ENCODE measurements around the gene BLTP3B. TPM values are rescaled to one million over a fixed set of nuclear protein-coding genes. Genes with fewer than 3 reads are reported as not detected.
A peak's percentile ranks its signal among the peaks of the same experiment; 100 is the strongest.
"Not testable (repeated sequence)": the region's sequence is repeated elsewhere in the genome, so short reads cannot be mapped to it uniquely, and the experiment has no call there.

Gene BLTP3B, protein sequence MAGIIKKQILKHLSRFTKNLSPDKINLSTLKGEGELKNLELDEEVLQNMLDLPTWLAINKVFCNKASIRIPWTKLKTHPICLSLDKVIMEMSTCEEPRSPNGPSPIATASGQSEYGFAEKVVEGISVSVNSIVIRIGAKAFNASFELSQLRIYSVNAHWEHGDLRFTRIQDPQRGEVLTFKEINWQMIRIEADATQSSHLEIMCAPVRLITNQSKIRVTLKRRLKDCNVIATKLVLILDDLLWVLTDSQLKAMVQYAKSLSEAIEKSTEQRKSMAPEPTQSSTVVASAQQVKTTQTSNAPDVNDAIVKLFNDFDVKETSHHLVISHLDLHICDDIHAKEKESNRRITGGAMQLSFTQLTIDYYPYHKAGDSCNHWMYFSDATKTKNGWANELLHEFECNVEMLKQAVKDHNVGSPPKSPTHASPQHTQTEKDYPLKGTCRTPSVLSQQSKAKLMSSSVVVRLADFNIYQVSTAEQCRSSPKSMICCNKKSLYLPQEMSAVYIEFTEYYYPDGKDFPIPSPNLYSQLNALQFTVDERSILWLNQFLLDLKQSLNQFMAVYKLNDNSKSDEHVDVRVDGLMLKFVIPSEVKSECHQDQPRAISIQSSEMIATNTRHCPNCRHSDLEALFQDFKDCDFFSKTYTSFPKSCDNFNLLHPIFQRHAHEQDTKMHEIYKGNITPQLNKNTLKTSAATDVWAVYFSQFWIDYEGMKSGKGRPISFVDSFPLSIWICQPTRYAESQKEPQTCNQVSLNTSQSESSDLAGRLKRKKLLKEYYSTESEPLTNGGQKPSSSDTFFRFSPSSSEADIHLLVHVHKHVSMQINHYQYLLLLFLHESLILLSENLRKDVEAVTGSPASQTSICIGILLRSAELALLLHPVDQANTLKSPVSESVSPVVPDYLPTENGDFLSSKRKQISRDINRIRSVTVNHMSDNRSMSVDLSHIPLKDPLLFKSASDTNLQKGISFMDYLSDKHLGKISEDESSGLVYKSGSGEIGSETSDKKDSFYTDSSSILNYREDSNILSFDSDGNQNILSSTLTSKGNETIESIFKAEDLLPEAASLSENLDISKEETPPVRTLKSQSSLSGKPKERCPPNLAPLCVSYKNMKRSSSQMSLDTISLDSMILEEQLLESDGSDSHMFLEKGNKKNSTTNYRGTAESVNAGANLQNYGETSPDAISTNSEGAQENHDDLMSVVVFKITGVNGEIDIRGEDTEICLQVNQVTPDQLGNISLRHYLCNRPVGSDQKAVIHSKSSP (N-terminal part only)
- 10 to 100 TPM; 15.4 to 19.0 TPM for total RNA-seq

DNA sequence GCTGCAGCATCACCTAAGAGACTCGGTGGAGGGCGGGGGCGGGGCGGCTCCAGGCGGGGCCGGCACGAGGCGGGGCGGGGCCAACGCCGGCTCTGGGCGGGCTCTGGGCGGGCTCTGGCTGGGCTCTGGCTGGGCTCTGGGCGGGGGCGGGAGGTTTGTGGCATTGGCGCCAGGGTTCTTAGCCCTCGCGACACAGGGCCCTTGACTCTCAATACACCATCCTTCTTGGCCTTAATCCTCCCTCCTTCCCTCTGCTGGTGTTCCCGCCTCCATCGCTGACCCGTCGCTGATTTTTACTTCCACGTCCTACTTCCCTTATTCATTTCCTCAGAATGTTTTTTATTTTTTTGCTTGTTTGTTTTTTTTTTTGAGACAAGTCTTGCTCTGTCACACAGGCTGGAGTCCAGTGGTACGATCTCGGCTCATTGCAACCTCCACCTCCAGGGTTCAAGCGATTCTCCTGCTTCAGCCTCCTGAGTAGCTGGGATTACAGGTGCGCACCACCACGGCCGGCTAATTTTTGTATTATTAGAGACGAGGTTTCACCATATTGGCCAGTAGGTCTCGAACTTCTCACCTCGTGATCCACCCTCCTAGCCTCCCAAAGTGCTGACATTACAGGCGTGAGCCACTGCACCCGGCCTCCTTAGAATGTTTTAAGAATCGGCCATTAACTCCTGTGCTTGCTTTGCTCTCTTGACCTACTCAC lies at the start of gene BLTP3B:
Gene BLTP3B, minus strand, starts transcription at position 24 of the 709 bp plus-strand sequence. CDS start 239 bp downstream, outside the sequence.
- peaks cover 0 to 18% of the 10 kb centered on the region in 2 donors for H3K4me1 ChIP-seq
- H3K9me3 ChIP-seq, result no peaks in the 10 kb centered on the region
- peak; percentile 88 for DNase-seq (ENCODE audit: low spot score)
- TF ChIP-seq, protein P1, sequence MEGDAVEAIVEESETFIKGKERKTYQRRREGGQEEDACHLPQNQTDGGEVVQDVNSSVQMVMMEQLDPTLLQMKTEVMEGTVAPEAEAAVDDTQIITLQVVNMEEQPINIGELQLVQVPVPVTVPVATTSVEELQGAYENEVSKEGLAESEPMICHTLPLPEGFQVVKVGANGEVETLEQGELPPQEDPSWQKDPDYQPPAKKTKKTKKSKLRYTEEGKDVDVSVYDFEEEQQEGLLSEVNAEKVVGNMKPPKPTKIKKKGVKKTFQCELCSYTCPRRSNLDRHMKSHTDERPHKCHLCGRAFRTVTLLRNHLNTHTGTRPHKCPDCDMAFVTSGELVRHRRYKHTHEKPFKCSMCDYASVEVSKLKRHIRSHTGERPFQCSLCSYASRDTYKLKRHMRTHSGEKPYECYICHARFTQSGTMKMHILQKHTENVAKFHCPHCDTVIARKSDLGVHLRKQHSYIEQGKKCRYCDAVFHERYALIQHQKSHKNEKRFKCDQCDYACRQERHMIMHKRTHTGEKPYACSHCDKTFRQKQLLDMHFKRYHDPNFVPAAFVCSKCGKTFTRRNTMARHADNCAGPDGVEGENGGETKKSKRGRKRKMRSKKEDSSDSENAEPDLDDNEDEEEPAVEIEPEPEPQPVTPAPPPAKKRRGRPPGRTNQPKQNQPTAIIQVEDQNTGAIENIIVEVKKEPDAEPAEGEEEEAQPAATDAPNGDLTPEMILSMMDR (IDR thresholded peaks at IDR 0.05), result no peak
- H3K36me3 ChIP-seq, result no peaks in the 10 kb centered on the region
- no peaks in the 10 kb centered on the region for H3K27me3 ChIP-seq
- H3K4me3 ChIP-seq, result peak within 1 kb of the TSS; percentile 62 to 95
- H3K27ac ChIP-seq, result peak within 1 kb of the TSS; percentile 92 to 99

DNA sequence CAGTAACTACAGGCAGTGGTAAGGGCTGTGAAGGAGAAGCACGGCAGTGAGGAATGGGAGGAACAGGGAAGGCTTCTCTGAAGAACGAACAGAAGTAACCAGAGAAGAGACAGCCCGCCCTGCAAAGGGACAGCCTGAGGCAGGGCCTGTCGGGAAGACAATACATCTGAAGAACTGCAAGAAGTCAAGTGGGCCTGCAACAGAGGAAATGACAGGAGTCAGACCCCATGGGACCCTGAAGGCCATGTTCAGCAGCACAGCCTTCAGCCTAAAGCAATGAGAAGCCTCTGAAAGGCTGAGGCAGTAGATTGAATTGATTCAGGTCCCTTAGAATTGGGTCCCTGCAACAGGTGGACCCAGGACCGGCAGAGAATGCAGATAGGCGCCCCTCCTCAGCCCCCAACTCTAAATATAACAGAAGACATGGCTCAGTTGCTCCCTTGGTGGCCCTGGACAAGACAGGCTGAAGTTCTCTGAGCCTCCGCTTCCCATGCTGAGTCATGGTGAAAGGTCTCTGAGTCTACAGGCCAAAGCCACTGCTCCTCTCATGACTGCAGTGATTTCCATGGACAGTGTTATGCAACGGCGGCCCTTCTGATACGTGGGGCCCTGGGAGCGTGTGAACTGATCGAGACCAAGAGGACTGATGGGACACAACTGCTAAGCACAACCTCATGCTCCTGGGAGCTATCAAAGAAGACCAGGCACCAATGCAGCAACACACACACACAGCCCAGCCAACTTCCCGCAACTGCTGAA lies 47.1 kb upstream of the BLTP3B start:
- H3K4me3 ChIP-seq, result no peak overlapping the region
- no peaks in the 10 kb centered on the region for H3K36me3 ChIP-seq
- no peaks in the 10 kb centered on the region for H3K27me3 ChIP-seq
- peak; percentile 38 for DNase-seq (ENCODE audit: low spot score)
- H3K27ac ChIP-seq, result no peak overlapping the region
- H3K4me1 ChIP-seq, result peaks cover 0 to 29% of the 10 kb centered on the region in 2 donors
- no peaks in the 10 kb centered on the region for H3K9me3 ChIP-seq
- TF ChIP-seq, protein P1 (IDR thresholded peaks at IDR 0.05), result no peak

DNA sequence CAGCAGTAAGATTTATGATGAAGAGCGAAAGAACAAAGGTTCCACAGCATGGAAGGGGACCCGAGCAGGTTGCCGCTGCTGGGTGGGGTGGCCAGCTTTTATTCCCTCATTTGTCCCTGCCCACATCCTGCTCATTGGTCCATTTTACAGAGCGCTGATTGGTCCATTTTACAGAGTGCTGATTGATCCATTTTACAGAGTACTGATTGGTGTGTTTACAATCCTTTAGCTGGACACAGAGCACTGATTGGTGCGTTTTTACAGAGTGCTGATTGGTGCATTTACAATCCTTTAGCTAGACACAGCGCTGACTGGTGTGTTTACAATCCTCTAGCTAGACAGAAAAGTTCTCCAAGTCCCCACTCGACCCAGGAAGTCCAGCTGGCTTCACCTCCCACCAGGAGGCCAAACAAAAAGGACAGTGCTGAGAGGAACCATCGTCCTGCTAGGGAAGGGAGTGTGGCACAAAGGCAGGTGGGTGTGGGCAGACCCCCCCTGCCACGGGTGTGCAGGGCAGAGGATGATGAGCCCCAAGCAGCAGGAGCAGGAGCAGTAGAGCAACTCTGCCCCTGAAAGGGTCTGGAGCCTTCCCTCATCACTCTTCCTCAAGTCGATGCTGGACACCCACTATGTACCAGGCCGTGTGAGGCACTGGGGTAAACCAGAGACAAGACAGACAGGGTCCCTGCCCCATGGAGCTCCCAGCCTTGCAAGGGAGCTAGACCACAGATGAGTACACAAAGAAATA lies 46.4 kb upstream of the BLTP3B start:
- not testable (repeated sequence) for H3K27me3 ChIP-seq, H3K27ac ChIP-seq
- DNase-seq (ENCODE audit: low spot score), result peak; percentile 42

DNA sequence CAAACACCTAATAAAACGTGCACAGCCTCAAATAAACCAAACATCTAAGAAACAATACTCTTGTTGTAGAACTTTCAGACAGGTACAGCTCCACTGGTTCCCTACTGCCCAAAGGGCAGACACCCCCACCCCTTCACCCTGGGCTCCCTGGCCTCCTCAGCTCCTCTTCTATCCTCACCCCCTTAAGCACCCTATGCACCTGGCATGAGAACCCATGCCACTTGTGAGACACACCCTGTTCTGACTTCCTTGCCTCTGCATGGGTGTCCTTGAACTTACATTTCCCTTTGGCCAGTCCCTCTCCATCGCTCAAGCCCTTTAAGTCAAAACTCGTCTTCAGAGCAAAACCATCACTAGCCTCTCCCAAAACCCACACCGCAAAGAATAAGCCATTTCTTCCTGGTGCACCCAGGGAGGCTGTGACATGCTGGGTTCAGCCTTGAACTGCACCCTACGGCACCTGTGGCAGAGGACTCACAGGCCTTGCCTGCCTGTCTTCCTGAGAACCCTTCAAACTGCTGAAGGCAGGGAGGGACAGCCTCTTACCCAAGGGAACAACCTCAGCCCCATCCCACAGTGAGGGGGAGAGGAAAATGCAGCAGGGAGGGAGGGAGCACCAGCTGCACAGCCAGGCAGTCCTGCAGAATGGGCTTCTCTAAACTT lies 45.3 kb upstream of the BLTP3B start:
- no peaks in the 10 kb centered on the region for H3K9me3 ChIP-seq
- H3K27ac ChIP-seq, result no peak overlapping the region
- peak; percentile 48 for DNase-seq (ENCODE audit: low spot score)
- H3K36me3 ChIP-seq, result no peaks in the 10 kb centered on the region
- no peak overlapping the region for H3K4me3 ChIP-seq
- no peaks in the 10 kb centered on the region for H3K27me3 ChIP-seq
- peaks cover 0 to 25% of the 10 kb centered on the region in 2 donors for H3K4me1 ChIP-seq
- TF ChIP-seq, protein P1 (IDR thresholded peaks at IDR 0.05), result no peak

More for the DNA sequence above, 46.4 kb upstream of the BLTP3B start:
- not testable (repeated sequence) for H3K4me3 ChIP-seq, H3K36me3 ChIP-seq, H3K9me3 ChIP-seq
- peaks cover 0 to 29% of the 10 kb centered on the region in 2 donors for H3K4me1 ChIP-seq
